GM19240 (cell line): ENCODE results near the gene TYW5.

Source experiments
- DNase-seq: peaks from one replicate; pipeline ENCODE4 v3.0.0; 2011; ENCODE audit warnings: low spot score; ENCODE audit not compliant: insufficient read length

The TYW5 gene

GRCh38 chr2:199975273-199975895 is 20.1 kb upstream of the TYW5 start:
- DNase-seq = no peak

GRCh38 chr2:199973703-199974102 is 18.4 kb upstream of the TYW5 start:
- DNase-seq = no peak

- no peak for DNase-seq
Observed at GRCh38 chr2:199972088-199972626, 16.9 kb upstream of the TYW5 start.

- DNase-seq = no peak
Observed at GRCh38 chr2:199968126-199968525, 12.8 kb upstream of the TYW5 start.

GRCh38 chr2:199966976-199967375 is 11.7 kb upstream of the TYW5 start:
- no peak for DNase-seq

- no peak for DNase-seq
Observed at GRCh38 chr2:199966405-199966804, 11.1 kb upstream of the TYW5 start.

- DNase-seq = no peak
Observed at GRCh38 chr2:199962203-199962602, 6.9 kb upstream of the TYW5 start.

- DNase-seq = no peak
Observed at GRCh38 chr2:199958014-199958413, 2.7 kb upstream of the TYW5 start.

- no peak for DNase-seq
Observed at GRCh38 chr2:199956062-199956380, 730 bp upstream of the TYW5 start.

GRCh38 chr2:199955007-199955338 is 318 bp downstream of the TYW5 start:
- peak; percentile 21 for DNase-seq

- no peak for DNase-seq
Observed at GRCh38 chr2:199951023-199951422, 4.3 kb downstream of the TYW5 start.

GRCh38 chr2:199950396-199950795 is 4.9 kb downstream of the TYW5 start:
- no peak for DNase-seq

GRCh38 chr2:199946836-199947235 is 8.5 kb downstream of the TYW5 start:
- DNase-seq = no peak

GRCh38 chr2:199946196-199946595 is 9.1 kb downstream of the TYW5 start:
- DNase-seq = no peak

- no peak for DNase-seq
Observed at GRCh38 chr2:199943373-199943772, 11.9 kb downstream of the TYW5 start.

GRCh38 chr2:199940373-199940772 is 14.9 kb downstream of the TYW5 start:
- DNase-seq = no peak

- no peak for DNase-seq
Observed at GRCh38 chr2:199936554-199936953, 18.7 kb downstream of the TYW5 start.

- no peak for DNase-seq
Observed at GRCh38 chr2:199933466-199933865, 21.8 kb downstream of the TYW5 start.

- no peak for DNase-seq
Observed at GRCh38 chr2:199932312-199932855, 22.9 kb downstream of the TYW5 start.

- no peak for DNase-seq
Observed at GRCh38 chr2:199929262-199929661, 26.0 kb downstream of the TYW5 start.

- no peak for DNase-seq
Observed at GRCh38 chr2:199928626-199929025, 26.7 kb downstream of the TYW5 start.

- no peak for DNase-seq
Observed at GRCh38 chr2:199928226-199928625, 27.1 kb downstream of the TYW5 start.

GRCh38 chr2:199926806-199927205 is 28.5 kb downstream of the TYW5 start:
- DNase-seq = no peak

GRCh38 chr2:199923924-199924323 is 31.4 kb downstream of the TYW5 start:
- DNase-seq = no peak
